ENCODE results near the gene ARSB.
"Not testable (repeated sequence)": the region's sequence is repeated elsewhere in the genome, so short reads cannot be mapped to it uniquely, and the experiment has no call there.

ARSB gene

GRCh38 chr5:78896132-78896531, 89.0 kb downstream of the ARSB start:
- no peak for DNase-seq

- no peak for DNase-seq
These were observed 89.5 kb downstream of the ARSB start for GRCh38 chr5:78895616-78896015.

- no peak for DNase-seq
These were observed 91.0 kb downstream of the ARSB start for GRCh38 chr5:78893940-78894677.

GRCh38 chr5:78890667-78891379, 94.3 kb downstream of the ARSB start:
- no peak for DNase-seq

GRCh38 chr5:78889369-78890140, 95.6 kb downstream of the ARSB start:
- DNase-seq = no peak

- DNase-seq = no peak
These were observed 96.3 kb downstream of the ARSB start for GRCh38 chr5:78888580-78889368.

GRCh38 chr5:78887384-78888118, 97.6 kb downstream of the ARSB start:
- DNase-seq = no peak

GRCh38 chr5:78886341-78887230, 98.5 kb downstream of the ARSB start:
- no peak for DNase-seq

GRCh38 chr5:78881884-78882283, 103.2 kb downstream of the ARSB start:
- no peak for DNase-seq

GRCh38 chr5:78879516-78879915, 105.6 kb downstream of the ARSB start:
- DNase-seq = no peak

- not testable (repeated sequence) for DNase-seq
These were observed 119.0 kb downstream of the ARSB start for GRCh38 chr5:78866076-78866475.

- no peak for DNase-seq
These were observed 126.7 kb downstream of the ARSB start for GRCh38 chr5:78858364-78858763.

GRCh38 chr5:78855026-78855425, 130.1 kb downstream of the ARSB start:
- no peak for DNase-seq

GRCh38 chr5:78851891-78852290, 133.2 kb downstream of the ARSB start:
- DNase-seq = not testable (repeated sequence)

- DNase-seq = no peak
These were observed 139.6 kb downstream of the ARSB start for GRCh38 chr5:78845470-78845869.

GRCh38 chr5:78843436-78843835, 141.7 kb downstream of the ARSB start:
- DNase-seq = no peak

- DNase-seq = no peak
These were observed 143.3 kb downstream of the ARSB start for GRCh38 chr5:78841767-78842166.

GRCh38 chr5:78838753-78839152, 146.4 kb downstream of the ARSB start:
- no peak for DNase-seq

- no peak for DNase-seq
These were observed 147.3 kb downstream of the ARSB start for GRCh38 chr5:78837836-78838235.

- no peak for DNase-seq
These were observed 149.9 kb downstream of the ARSB start for GRCh38 chr5:78835176-78835575.

GRCh38 chr5:78833284-78833683, 151.8 kb downstream of the ARSB start:
- no peak for DNase-seq
